ENCODE data around the gene SPTA1.

The SPTA1 gene

GRCh38 chr1:158638146-158638545 is 48.4 kb downstream of the SPTA1 start:
- DNase-seq (ENCODE audit: insufficient read length) (no peak), FAIRE-seq (no peak)
- no peak for TF ChIP-seq POLR2A (IDR thresholded peaks at IDR 0.05; ENCODE audit: low read depth, low read length)

- FAIRE-seq = no peak
- TF ChIP-seq POLR2AphosphoS5 (IDR thresholded peaks at IDR 0.05; ENCODE audit: low read depth, low read length) = no peak
- no peak for TF ChIP-seq POLR2A (IDR thresholded peaks at IDR 0.05; ENCODE audit: low read depth, low read length)
- TF ChIP-seq TAF1 (IDR thresholded peaks at IDR 0.05; ENCODE audit: borderline replicate concordance, low read depth, low read length) = no peak
Measured at GRCh38 chr1:158613764-158614163, 72.8 kb downstream of the SPTA1 start.

GRCh38 chr1:158611916-158612315 is 74.6 kb downstream of the SPTA1 start:
- DNase-seq (ENCODE audit: insufficient read length) (no peak), FAIRE-seq (no peak)
- TF ChIP-seq POLR2AphosphoS5 (IDR thresholded peaks at IDR 0.05; ENCODE audit: low read depth, low read length) (no peak), POLR2A (IDR thresholded peaks at IDR 0.05; ENCODE audit: low read depth, low read length) (no peak), TAF1 (IDR thresholded peaks at IDR 0.05; ENCODE audit: borderline replicate concordance, low read depth, low read length) (no peak)

More at GRCh38 chr1:158613764-158614163, 72.8 kb downstream of the SPTA1 start:
- no peak for DNase-seq (ENCODE audit: insufficient read length)

DNA sequence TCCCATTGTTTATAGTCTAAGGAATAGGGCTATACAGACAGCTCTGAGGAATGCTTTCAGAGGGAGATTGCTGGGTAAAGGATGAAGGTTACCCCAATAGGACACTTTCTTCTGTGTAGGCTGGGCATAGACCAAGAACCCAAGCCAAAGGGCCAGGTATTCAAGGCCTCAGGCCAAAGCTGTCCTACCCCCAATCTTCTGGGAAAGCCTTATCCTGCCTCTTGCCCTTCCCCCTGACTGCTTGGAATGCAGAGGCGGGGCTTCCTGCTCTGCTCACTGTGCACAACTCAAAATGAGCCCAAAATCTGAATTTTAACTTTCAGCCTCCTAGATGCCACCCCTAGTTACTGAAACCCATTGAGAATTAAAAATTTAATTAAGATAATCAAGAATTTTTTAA is 79.2 kb downstream of the SPTA1 start:
- TF ChIP-seq POLR2AphosphoS5 (IDR thresholded peaks at IDR 0.05; ENCODE audit: low read depth, low read length) (no peak), TAF1 (IDR thresholded peaks at IDR 0.05; ENCODE audit: borderline replicate concordance, low read depth, low read length) (no peak)
- FAIRE-seq = no peak

DNA sequence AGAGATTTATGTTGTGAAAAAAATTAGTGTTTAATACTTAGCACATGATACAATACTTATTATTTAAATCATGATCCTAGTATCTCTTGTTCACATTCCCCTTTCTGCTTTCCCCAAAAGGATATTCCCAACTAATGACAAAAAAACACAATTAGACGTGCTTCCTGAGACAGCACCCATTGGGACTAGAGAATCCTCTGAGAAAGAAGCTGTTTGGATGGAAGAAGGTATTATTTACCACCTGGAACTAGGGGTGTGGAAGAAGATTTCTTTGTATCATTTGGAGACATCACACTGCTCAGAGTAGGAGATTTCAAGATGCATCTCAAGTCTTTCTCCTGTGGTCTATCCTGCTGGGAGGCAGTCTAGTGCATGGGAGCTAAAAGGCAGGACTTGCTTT is 81.5 kb downstream of the SPTA1 start, which contains the start of gene OR10Z1:
TSS of gene OR10Z1 (plus strand) at position 301 of the 400 bp plus-strand sequence. CDS start 1,171 bp downstream, outside the sequence.
- TF ChIP-seq POLR2AphosphoS5 (IDR thresholded peaks at IDR 0.05; ENCODE audit: low read depth, low read length) (no peak), TAF1 (IDR thresholded peaks at IDR 0.05; ENCODE audit: borderline replicate concordance, low read depth, low read length) (no peak), POLR2A (IDR thresholded peaks at IDR 0.05; ENCODE audit: low read depth, low read length) (no peak)
- FAIRE-seq (no peak), DNase-seq (ENCODE audit: insufficient read length) (no peak)

More for the DNA sequence above, 79.2 kb downstream of the SPTA1 start:
- no peak for DNase-seq (ENCODE audit: insufficient read length)

DNA sequence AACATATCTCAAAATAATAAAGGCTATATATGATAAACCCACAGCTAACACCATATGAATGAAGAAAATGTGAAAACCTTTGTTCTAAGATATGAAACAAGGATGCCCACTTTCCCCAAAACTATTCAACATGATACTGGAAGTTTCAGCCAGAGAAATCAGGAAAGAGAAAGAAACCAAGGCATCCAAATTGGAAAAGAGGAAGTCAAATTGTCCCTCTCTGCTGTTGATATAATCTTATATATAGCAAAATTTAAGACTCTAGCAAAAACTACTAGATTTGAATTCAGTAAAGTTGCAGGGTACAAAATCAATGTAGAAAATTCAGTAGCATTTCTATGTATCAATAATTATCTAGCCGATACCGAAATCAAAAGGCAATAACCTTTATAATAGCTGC is 85.8 kb downstream of the SPTA1 start:
- FAIRE-seq (no peak), DNase-seq (ENCODE audit: insufficient read length) (no peak)
- TF ChIP-seq POLR2AphosphoS5 (IDR thresholded peaks at IDR 0.05; ENCODE audit: low read depth, low read length) = no peak
- no peak for TF ChIP-seq POLR2A (IDR thresholded peaks at IDR 0.05; ENCODE audit: low read depth, low read length)
- TF ChIP-seq TAF1 (IDR thresholded peaks at IDR 0.05; ENCODE audit: borderline replicate concordance, low read depth, low read length) = no peak

DNA sequence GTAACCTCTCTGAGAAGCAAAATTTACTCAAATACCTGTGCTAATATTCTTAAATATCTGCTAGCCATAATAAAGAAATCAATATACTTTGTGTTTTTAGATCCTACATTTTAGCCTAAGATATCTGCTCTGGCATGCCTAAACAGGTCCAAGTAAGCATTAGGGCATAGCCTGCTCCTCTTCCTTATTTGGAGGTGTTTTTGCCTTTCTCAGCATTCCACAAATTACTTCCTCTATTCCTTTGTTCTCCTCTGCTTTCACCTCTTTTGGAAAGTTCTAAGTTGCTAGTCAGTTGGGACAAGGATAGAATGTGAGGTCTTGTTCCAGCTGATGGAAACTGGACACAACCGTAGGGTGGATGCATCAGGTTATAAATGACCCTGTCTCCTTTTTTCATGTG is 99.6 kb downstream of the SPTA1 start:
- DNase-seq (ENCODE audit: insufficient read length) (no peak), FAIRE-seq (peak; percentile 56)
- TF ChIP-seq POLR2AphosphoS5 (IDR thresholded peaks at IDR 0.05; ENCODE audit: low read depth, low read length) = no peak
- TF ChIP-seq TAF1 (IDR thresholded peaks at IDR 0.05; ENCODE audit: borderline replicate concordance, low read depth, low read length) = no peak
- no peak for TF ChIP-seq POLR2A (IDR thresholded peaks at IDR 0.05; ENCODE audit: low read depth, low read length)

DNA sequence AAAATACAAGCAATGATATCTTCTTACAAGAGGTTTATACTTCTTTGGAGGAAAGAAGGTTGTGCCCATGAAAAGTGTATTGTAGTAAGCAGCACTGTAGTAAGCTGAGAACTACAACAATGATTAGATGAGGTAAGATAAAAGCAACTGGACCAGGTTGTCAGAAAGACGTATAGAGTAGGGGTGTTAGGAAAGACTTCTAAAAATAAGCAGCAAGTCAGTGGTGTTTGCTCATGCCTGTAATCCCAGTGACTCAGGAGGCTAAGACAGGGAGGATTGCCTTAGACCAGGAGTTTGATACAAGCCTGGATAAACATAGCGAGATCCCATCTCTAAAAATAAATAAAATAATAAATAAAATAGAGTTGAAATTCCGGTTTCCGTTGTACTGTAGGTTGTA is 102.6 kb downstream of the SPTA1 start:
- TF ChIP-seq TAF1 (IDR thresholded peaks at IDR 0.05; ENCODE audit: borderline replicate concordance, low read depth, low read length) (no peak), POLR2AphosphoS5 (IDR thresholded peaks at IDR 0.05; ENCODE audit: low read depth, low read length) (no peak), POLR2A (IDR thresholded peaks at IDR 0.05; ENCODE audit: low read depth, low read length) (no peak)
- no peak for FAIRE-seq
- DNase-seq (ENCODE audit: insufficient read length) = no peak

DNA sequence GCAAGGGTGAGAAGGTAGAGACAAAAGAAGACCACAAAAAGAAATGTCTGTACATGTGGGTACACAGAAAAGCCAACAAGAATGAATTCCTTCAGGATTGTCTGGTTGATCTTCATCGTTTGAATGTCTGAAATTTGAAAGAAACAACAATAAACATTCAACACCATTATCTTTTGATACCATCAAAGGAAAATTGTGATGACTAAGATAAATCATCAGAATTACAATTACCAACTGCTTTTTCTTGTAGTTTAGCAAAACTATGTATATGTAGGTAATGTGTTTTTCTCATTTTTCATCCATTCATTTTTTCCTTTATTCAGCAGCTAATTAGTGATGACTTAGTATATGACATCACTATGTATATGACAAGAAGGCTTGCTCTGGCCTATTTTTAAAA is 106.8 kb downstream of the SPTA1 start, which contains the start of gene OR10X1:
TSS of gene OR10X1 (minus strand) at position 167 of the 400 bp plus-strand sequence. CDS start at position 167, 0 bp downstream.
- FAIRE-seq (no peak), DNase-seq (ENCODE audit: insufficient read length) (no peak)
- TF ChIP-seq POLR2A (IDR thresholded peaks at IDR 0.05; ENCODE audit: low read depth, low read length) = no peak
- TF ChIP-seq TAF1 (IDR thresholded peaks at IDR 0.05; ENCODE audit: borderline replicate concordance, low read depth, low read length) = no peak
- TF ChIP-seq POLR2AphosphoS5 (IDR thresholded peaks at IDR 0.05; ENCODE audit: low read depth, low read length) = no peak

DNA sequence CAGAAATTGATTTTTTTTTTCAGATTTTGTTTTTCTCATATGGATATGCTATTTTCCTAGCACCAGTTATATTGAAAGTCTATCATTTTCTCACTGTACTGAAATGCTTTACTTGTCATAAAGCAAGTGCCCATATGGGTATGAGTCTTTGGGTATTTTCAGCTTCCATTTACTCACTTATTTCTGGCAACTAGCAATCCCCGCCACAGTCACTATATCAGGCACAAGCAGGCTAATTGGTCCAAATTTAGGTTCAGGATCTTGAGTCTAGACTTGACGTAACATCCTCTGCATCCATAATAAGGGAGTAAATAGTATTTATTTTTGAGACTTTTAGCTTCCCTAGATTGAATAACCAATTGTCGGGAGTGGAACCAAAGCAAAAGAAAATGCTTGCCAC is 109.0 kb downstream of the SPTA1 start:
- no peak for FAIRE-seq
- no peak for TF ChIP-seq POLR2A (IDR thresholded peaks at IDR 0.05; ENCODE audit: low read depth, low read length)
- no peak for TF ChIP-seq TAF1 (IDR thresholded peaks at IDR 0.05; ENCODE audit: borderline replicate concordance, low read depth, low read length)
- no peak for TF ChIP-seq POLR2AphosphoS5 (IDR thresholded peaks at IDR 0.05; ENCODE audit: low read depth, low read length)
- DNase-seq (ENCODE audit: insufficient read length) = no peak

- DNase-seq (ENCODE audit: insufficient read length) = no peak
- no peak for FAIRE-seq
- TF ChIP-seq TAF1 (IDR thresholded peaks at IDR 0.05; ENCODE audit: borderline replicate concordance, low read depth, low read length) = no peak
Measured at GRCh38 chr1:158572226-158572625, 114.3 kb downstream of the SPTA1 start.

- TF ChIP-seq TAF1 (IDR thresholded peaks at IDR 0.05; ENCODE audit: borderline replicate concordance, low read depth, low read length) (no peak), POLR2A (IDR thresholded peaks at IDR 0.05; ENCODE audit: low read depth, low read length) (no peak), POLR2AphosphoS5 (IDR thresholded peaks at IDR 0.05; ENCODE audit: low read depth, low read length) (no peak)
- FAIRE-seq (no peak), DNase-seq (ENCODE audit: insufficient read length) (no peak)
Measured at GRCh38 chr1:158570480-158570879, 116.0 kb downstream of the SPTA1 start, which contains the start of gene OR6P1. TSS of gene OR6P1 (minus strand) at chr1:158570580. CDS start at chr1:158563604, 6,976 bp downstream.

GRCh38 chr1:158564608-158565007 is 121.9 kb downstream of the SPTA1 start:
- TF ChIP-seq POLR2AphosphoS5 (IDR thresholded peaks at IDR 0.05; ENCODE audit: low read depth, low read length) (no peak), POLR2A (IDR thresholded peaks at IDR 0.05; ENCODE audit: low read depth, low read length) (no peak), TAF1 (IDR thresholded peaks at IDR 0.05; ENCODE audit: borderline replicate concordance, low read depth, low read length) (no peak)
- FAIRE-seq = no peak
- DNase-seq (ENCODE audit: insufficient read length) = no peak

All from GM12892 (cell line).